B cell (primary cell): ENCODE measurements around the gene PCOLCE2. TPM values are rescaled to one million over a fixed set of nuclear protein-coding genes. Genes with fewer than 3 reads are reported as not detected.

Source experiments
- ATAC-seq: fragments of 200-7000 bp; cut with Tn5 transposase; one replicate; pipeline ENCODE4 v1.10.0; 2021; ENCODE audit warnings: low read depth, mild to moderate bottlenecking, moderate number of reproducible peaks, moderate library complexity
- CTCF ChIA-PET: fragments of 350-600 bp; sonication (Branson Sonifier 250); formaldehyde crosslinking; loops from one replicate; lab custom pipeline; 2021; ENCODE audit warnings: antibody characterized with exemption, inconsistent platforms; lab: Charles Lee
- POLR2A ChIA-PET: fragments of 350-600 bp; sonication (Branson Sonifier 250); formaldehyde crosslinking; loops from one replicate; lab custom pipeline; 2021; ENCODE audit warnings: antibody characterized with exemption; lab: Charles Lee
- DNase-seq: peaks from one replicate; pipeline ENCODE4 v3.0.0; 2013
- H2AFZ ChIP-seq: 2 replicates; pipeline ENCODE4 v1.6.1; 2012; ENCODE audit warnings: mild to moderate bottlenecking, low read depth, low read length; ENCODE audit not compliant: insufficient read depth, poor library complexity, severe bottlenecking
- H3K27ac ChIP-seq, 2 donors: 1 replicate in 1 of 2; 2 replicates in 1 of 2; pipeline ENCODE4 v1.5.1; 2012 to 2013; ENCODE audit warnings: low read length in 2 of 2, mild to moderate bottlenecking in 2 of 2, moderate library complexity in 1 of 2
- H3K27me3 ChIP-seq, 4 experiments: fragments of 200-600 bp in 1 of 4; sonication (generic) in 1 of 4; replicated peaks in 1 of 4; 1 replicate in 2 of 4; 2 replicates in 2 of 4; pipeline versions ENCODE4 v1.6.1 to v1.7.0; 2013 to 2016; ENCODE audit warnings: low read length in 3 of 4, mild to moderate bottlenecking in 2 of 4, mixed read lengths in 1 of 4, moderate library complexity in 1 of 4; ENCODE audit not compliant: insufficient read depth in 4 of 4, control insufficient read depth in 3 of 4; ENCODE audit errors: control extremely low read depth in 1 of 4
- H3K36me3 ChIP-seq, 2 experiments: replicated peaks in 1 of 2; 1 replicate in 1 of 2; 2 replicates in 1 of 2; pipeline versions ENCODE4 v1.6.1 to v1.7.1; 2013; ENCODE audit warnings: low read length in 1 of 2; ENCODE audit not compliant: insufficient read depth in 2 of 2, control insufficient read depth in 1 of 2; ENCODE audit errors: control extremely low read depth in 1 of 2, extremely low read depth in 1 of 2
- H3K4me1 ChIP-seq, 2 donors: fragments of 200-600 bp in 1 of 2; sonication (generic) in 1 of 2; 1 replicate in 1 of 2; 2 replicates in 1 of 2; pipeline versions ENCODE4 v1.5.1 to v1.6.1; 2013 to 2017; ENCODE audit warnings: low read length in 2 of 2; ENCODE audit not compliant: control insufficient read depth in 2 of 2, insufficient read depth in 2 of 2
- H3K4me2 ChIP-seq: replicated peaks from 2 replicates; pipeline ENCODE3; 2012; ENCODE audit warnings: mild to moderate bottlenecking, low read depth, low read length; ENCODE audit not compliant: poor library complexity, severe bottlenecking
- H3K4me3 ChIP-seq, 5 experiments: fragments of 200-600 bp in 1 of 5; sonication (generic) in 1 of 5; 1 replicate in 3 of 5; 2 replicates in 2 of 5; pipeline versions ENCODE4 v1.5.1 to v1.7.0; 2011 to 2016; ENCODE audit warnings: low read length in 4 of 5, mild to moderate bottlenecking in 4 of 5, low read depth in 2 of 5, control low read depth in 1 of 5, moderate library complexity in 1 of 5; ENCODE audit not compliant: insufficient read depth in 1 of 5; ENCODE audit errors: control extremely low read depth in 1 of 5, extremely low read depth in 1 of 5
- H3K79me2 ChIP-seq: fragments of 200-600 bp; sonication (generic); one replicate; pipeline ENCODE4 v1.6.0; 2016; ENCODE audit warnings: low read length; ENCODE audit not compliant: control insufficient read depth, insufficient read depth
- H3K9ac ChIP-seq: fragments of 200-600 bp; sonication (generic); 2 replicates; pipeline ENCODE4 v1.6.1; 2017; ENCODE audit warnings: mild to moderate bottlenecking, low read length, moderate library complexity
- H3K9me3 ChIP-seq, 3 donors: one replicate each; pipeline versions ENCODE4 v1.6.1 to v1.7.1; 2013; ENCODE audit warnings: low read length in 2 of 3; ENCODE audit not compliant: control insufficient read depth in 2 of 3, insufficient read depth in 1 of 3; ENCODE audit errors: control extremely low read depth in 1 of 3
- H4K20me1 ChIP-seq: 2 replicates; pipeline ENCODE4 v1.6.0; 2012; ENCODE audit warnings: mild to moderate bottlenecking, low read length; ENCODE audit not compliant: insufficient read depth, control insufficient read depth, poor library complexity, severe bottlenecking
- H3K27ac Mint-ChIP-seq: one replicate; pipeline ENCODE4 v1.8.0; 2021; ENCODE audit warnings: mixed read lengths
- H3K27me3 Mint-ChIP-seq: one replicate; pipeline ENCODE4 v1.8.0; 2021; ENCODE audit warnings: mixed read lengths
- H3K4me1 Mint-ChIP-seq: one replicate; pipeline ENCODE4 v1.8.0; 2021; ENCODE audit warnings: mixed read lengths
- H3K4me3 Mint-ChIP-seq: one replicate; pipeline ENCODE4 v1.8.0; 2021; ENCODE audit warnings: mixed read lengths
- H3K9me3 Mint-ChIP-seq: one replicate; pipeline ENCODE4 v1.8.0; 2022; ENCODE audit warnings: mixed read lengths; ENCODE audit not compliant: insufficient read depth
- CTCF ChIP-seq: fragments of 200-600 bp; IDR thresholded peaks from one replicate; pipeline ENCODE4 v1.8.0; 2022; ENCODE audit warnings: antibody characterized with exemption, mild to moderate bottlenecking
- EZH2 ChIP-seq: IDR thresholded peaks from 2 replicates; pipeline ENCODE4 v1.6.1; 2012; ENCODE audit warnings: borderline replicate concordance, low read depth, mild to moderate bottlenecking, moderate library complexity, low read length; ENCODE audit not compliant: insufficient read depth, poor library complexity, severe bottlenecking
- WGBS: methylation state at CpG from one replicate; pipeline ENCODE4 v1.1.5; 2013; ENCODE audit warnings: missing lambda C conversion rate; ENCODE audit not compliant: insufficient coverage; 5-methylcytosine and 5-hydroxymethylcytosine counted together
- intact Hi-C: fragments of 100-400 bp; cut with micrococcal nuclease; formaldehyde crosslinking; loops from one replicate; pipeline ENCODE4 v1.10.0; 2022
- polyA plus RNA-seq: library from polyadenylated mRNA; depleted of rRNA; stranded (reverse); fragments of >200 nt; gene quantifications from 2 replicates; pipeline ENCODE4 v1.2.3, GENCODE V29; 2012
- total RNA-seq, 2 donors: library from RNA; stranded (reverse); fragments of 120-200 nt in 1 of 2; gene quantifications; 1 replicate in 1 of 2; 2 replicates in 1 of 2; pipeline versions ENCODE4 v1.2.3 to v1.2.4, GENCODE V29; 2013 to 2022

PCOLCE2 gene
- total and polyA plus RNA-seq, 2 donors (not counting 1 experiment from before 2014, with no cell fraction given) = not detected

GRCh38 chr3:142785996-142786395 is 102.9 kb downstream of the PCOLCE2 start:
- no CpG with 5 or more reads among the region's 4 CpGs for WGBS
- intact Hi-C loops = no loop called here
- Histone ChIP-seq H3K27me3 (no peaks in the 10 kb centered on the region), H3K4me1 (no peaks in the 10 kb centered on the region), H3K4me3 (no peak overlapping the region), H3K9ac (no peak overlapping the region), H3K9me3 (peaks cover 0 to 4% (median 0%) of the 10 kb centered on the region in 3 donors), H3K27ac (no peak overlapping the region), H3K4me2 (no peak overlapping the region), H3K79me2 (no peaks in the 10 kb centered on the region), H3K36me3 (no peaks in the 10 kb centered on the region), H2AFZ (no peak overlapping the region), H4K20me1 (no peaks in the 10 kb centered on the region)
- Mint-ChIP-seq H3K27ac (no peak overlapping the region), H3K4me1 (no peaks in the 10 kb centered on the region), H3K27me3 (peaks cover 3% of the 10 kb centered on the region), H3K4me3 (no peak overlapping the region), H3K9me3 (no peaks in the 10 kb centered on the region)
- no peak for ATAC-seq
- no peak for TF ChIP-seq EZH2
- TF ChIP-seq CTCF = no peak
- CTCF ChIA-PET = no interaction called here
- no peak for DNase-seq
- POLR2A ChIA-PET = no interaction called here

GRCh38 chr3:142784228-142784627 is 104.7 kb downstream of the PCOLCE2 start:
- intact Hi-C loops = no loop called here
- WGBS = no CpG with 5 or more reads among the region's 1 CpG
- H4K20me1 ChIP-seq = no peaks in the 10 kb centered on the region
- peaks cover 0 to 4% (median 0%) of the 10 kb centered on the region in 3 donors for H3K9me3 ChIP-seq
- TF ChIP-seq CTCF (no peak), EZH2 (no peak)
- no peak for ATAC-seq
- H3K36me3 ChIP-seq = no peaks in the 10 kb centered on the region
- H3K9ac ChIP-seq = no peak overlapping the region
- Mint-ChIP-seq H3K27me3 (no peaks in the 10 kb centered on the region), H3K4me3 (no peak overlapping the region), H3K9me3 (no peaks in the 10 kb centered on the region), H3K4me1 (no peaks in the 10 kb centered on the region), H3K27ac (no peak overlapping the region)
- no peak overlapping the region for H3K4me2 ChIP-seq
- POLR2A ChIA-PET = no interaction called here
- no peaks in the 10 kb centered on the region for H3K27me3 ChIP-seq
- no peaks in the 10 kb centered on the region for H3K79me2 ChIP-seq
- no peak for DNase-seq
- CTCF ChIA-PET = no interaction called here
- H3K4me1 ChIP-seq = no peaks in the 10 kb centered on the region
- H2AFZ ChIP-seq = no peak overlapping the region
- no peak overlapping the region for H3K4me3 ChIP-seq
- no peak overlapping the region for H3K27ac ChIP-seq
